Measurements from ENCODE around the gene CBX7.

Gene CBX7

DNA sequence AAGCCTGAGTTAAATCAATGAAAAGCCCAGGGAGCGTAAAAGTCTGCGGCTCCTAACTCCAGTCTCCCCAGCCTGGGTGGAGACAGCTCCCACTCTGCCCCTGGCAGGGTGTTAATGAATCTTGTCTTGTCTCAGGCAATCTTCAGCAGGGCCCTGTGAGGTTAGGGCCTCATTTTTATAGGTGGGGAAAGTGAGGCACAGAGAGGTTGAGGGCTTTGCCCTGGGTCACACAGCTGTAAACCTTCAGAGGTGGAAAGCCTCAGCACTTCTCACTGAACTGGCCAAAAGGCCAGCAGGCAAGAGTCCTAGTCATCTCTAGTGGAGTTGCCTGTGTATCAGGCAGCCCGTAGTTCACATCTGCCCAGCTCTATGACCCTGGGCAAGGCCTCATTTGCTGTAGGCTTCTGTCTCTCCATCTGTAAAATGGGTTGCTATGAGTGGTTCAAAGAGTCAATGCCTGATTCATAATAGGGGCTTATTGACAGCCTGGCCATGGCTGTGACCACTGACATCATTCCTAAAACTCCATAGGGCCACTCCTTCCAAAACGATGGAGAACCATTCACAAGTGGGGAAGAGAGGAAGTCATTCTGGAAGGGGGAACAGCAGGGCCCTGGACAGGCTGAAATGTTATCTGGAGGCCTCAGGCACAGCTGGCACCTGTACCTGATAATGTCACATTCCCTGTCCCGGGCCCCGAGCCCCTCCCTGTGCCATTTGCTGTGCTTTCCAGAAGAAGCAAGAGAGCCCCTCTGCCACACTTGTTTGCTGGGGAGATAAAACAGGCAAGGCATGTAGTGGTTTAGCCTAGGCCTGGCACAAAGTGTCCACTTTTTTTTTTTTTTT, 6.0 kb downstream of the CBX7 start:
- DNase-seq: peak; percentile 64

DNA sequence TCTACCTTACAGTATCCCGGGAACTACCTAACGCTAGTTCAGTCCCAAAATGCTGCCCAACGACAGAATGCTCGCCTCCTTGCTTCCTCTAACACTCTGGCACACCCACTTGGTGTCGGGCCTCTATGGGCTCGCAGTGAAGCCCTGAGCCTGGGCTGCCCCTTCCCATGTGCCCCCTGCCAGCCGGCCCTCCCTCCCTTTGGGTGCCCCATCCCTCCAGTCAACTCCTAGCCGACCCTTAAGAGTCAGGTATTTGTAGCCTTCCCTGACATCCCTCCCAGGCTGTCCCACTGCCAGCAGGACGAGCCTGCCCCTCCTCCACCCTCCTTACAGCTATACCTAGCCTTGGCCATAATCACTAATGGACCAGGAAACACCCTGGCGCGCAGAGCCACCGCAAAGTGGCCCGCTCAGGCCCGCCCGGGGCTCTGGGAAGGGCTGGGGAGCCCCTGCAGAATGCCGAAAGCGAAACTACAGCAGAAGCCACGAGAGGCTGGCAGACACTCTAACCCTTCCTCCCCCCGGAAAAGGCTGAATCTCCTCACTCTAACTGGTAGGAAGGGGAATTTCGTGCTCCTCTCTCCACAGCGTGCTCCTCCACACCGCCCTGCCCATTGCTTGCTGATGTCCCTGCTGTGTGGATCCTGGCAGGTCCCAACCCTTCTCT, 8.2 kb downstream of the CBX7 start:
- DNase-seq: peak; percentile 85

DNA sequence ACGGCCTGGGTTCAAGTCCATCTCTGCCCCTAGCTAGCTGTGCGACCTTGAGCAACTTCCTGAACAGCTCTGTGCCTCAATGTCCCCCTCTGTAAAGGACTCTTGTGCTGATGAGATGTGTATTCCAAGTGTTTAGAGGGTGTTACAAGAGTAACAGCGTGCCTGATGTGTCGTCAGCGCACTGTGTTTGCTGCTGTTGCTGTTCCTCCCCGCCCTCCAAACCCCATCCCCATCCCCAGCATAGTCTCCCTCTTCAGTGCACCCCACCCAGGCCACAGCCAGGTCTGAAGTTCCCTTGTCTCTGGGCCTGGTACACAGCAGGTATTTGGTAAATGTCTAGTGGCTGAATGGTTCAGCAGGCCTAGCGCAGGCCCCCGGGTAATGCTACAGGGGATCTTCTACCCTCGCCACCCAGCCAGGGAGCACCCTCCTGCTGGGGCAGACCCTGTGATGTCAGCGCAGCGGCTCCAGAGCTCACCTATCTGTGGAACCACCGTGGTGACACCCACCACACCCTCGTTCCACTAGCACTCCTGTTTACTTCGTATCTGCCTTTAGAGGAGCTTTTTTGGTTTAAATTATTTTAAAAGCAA, 10.3 kb downstream of the CBX7 start:
- DNase-seq: peak; percentile 53

DNA sequence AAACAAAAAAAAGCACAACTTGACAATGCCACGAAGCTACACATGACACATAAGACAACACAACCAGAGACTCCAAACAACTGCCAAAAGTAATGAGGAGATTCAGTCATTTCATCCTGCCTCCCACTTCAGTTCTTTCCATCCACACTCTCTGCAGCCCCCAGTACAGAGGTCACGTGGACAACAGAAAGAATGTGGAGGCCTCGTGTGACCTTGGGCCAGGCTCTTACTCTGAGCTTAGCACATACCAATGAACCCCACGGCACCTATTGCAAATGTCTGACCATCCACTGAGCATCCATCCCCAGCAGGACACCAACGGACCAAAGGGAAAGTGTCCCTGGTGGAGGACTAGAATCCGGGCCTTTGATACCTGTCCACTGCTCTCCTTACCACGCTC, 12.5 kb downstream of the CBX7 start:
- peak; percentile 33 for DNase-seq

DNA sequence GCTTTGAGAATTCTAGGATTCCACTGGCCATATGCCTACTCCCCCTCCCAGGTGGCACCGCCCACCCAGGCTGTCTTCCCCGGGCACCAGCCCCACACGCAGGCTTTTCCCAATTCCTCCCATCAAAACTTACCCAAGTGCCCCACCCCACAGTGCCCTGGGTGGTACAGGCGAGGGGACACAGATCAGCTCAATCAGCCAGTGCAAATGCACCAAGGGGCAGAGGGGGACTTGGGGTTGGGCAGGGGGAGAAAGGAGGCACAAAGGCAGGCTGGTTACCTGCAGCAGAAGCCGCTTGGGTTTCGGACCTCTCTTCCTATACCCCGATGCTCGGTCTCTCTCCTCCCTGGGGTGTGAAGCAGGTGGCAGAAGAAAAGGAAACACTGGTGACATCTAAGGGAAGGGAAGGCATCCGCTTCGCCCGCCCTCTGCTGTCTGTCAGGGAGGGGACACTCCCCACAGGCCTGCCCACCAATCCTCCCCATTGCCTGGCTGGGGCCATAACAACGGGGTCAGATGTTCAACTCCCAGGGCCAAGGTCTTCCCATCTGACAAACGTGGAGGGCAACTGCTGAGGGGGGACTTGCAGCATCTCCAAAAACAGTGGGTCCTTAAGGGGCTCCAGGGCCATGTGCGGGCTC, 14.0 kb downstream of the CBX7 start:
- DNase-seq: peak; percentile 46

- peak; percentile 48 for DNase-seq
These were observed 16.2 kb downstream of the CBX7 start for GRCh38 chr22:39136317-39136716.

GRCh38 chr22:39135092-39135896, 17.2 kb downstream of the CBX7 start:
- DNase-seq: peak; percentile 76

- peak; percentile 46 for DNase-seq
These were observed 18.0 kb downstream of the CBX7 start for GRCh38 chr22:39134366-39135091.

- DNase-seq: peak; percentile 48
These were observed 18.6 kb downstream of the CBX7 start for GRCh38 chr22:39133871-39134270.

GRCh38 chr22:39132871-39133524, 19.5 kb downstream of the CBX7 start:
- DNase-seq: peak; percentile 57

GRCh38 chr22:39132281-39132680, 20.2 kb downstream of the CBX7 start:
- no peak for DNase-seq

DNA sequence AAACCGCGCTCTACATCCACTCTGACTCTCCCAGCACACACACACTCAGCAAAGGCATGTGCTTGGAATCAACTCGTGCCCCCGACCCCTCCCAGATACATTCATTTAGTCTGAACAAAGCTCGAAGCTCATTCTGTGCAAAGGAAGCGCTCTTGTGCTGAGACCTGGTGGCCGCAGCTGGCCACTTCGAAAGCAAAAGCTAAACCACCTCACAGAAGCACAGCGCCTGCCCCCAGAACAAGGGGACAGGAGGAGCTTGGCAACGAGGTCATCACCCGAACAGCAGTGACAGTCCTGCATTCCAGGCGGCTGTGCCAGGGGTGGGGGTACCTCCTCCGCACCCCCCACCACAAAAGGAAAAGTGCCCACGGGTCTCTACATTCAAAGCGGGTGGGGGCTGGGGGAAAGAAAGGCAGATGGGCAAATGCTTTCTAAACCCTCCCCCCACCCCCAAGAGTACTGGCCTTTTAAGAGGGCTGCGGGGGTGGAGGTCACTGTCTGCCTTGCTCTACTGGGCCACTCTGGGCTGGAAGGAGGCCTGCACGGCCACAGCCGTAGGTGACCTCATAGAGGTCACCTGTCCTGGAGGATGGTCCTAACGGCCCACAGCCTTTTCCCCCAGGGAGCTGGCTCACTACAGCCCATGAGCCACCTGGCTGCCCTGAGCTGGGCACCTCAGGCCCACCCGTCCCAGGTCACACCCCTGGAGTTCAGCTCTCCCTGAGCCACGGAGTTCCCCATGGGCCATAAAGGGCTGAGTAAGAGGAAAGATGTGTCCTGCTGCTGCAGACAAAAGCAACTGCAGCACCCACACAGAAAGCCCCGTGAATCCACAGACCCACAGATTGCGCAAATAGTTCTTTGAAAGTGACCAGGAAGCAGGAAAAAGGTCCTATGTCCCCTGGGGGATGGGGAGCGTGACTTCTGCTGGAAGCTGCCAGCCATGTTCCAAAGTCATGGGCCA, 21.3 kb downstream of the CBX7 start:
- DNase-seq: peak; percentile 57

DNA sequence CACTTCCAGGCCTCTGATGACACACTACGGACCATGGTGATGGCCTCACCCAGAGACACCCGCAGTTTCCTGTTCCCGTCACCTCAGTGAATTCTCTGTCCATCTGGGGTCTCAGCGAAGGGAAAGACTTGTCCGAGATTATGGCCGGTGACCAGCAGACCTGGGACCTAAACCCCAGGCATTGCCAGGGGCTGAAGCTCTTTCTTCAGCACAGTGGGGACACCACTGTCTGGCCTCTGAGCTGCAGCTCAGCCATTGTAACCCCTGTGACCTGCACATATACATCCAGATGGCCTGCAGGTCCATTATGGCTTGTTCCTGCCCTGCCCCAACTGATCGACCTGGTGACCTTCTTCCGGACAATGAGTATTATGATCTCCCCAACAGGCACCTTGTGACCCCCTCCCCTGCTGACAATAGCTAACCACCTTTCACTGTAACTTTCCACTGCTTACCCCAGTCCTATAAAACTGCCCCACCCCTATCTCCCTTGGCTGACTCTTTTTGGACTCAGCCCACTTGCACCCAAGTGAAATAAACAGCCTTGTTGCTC, 22.3 kb downstream of the CBX7 start:
- DNase-seq: peak; percentile 42

- DNase-seq: no peak
These were observed 22.7 kb downstream of the CBX7 start for GRCh38 chr22:39129746-39130145.

GRCh38 chr22:39129081-39129480, 23.4 kb downstream of the CBX7 start:
- peak; percentile 9 for DNase-seq

- peak; percentile 62 for DNase-seq
These were observed 24.0 kb downstream of the CBX7 start for GRCh38 chr22:39128508-39128907.

GRCh38 chr22:39125622-39126021, 26.9 kb downstream of the CBX7 start:
- DNase-seq: no peak

- DNase-seq: no peak
These were observed 28.5 kb downstream of the CBX7 start for GRCh38 chr22:39123751-39124581.

Data from activated effector memory CD4-positive, alpha-beta T cell treated with anti-CD3 and anti-CD28 coated beads, Interleukin-2, amount 50 U/mL, for 16 hours (primary cell).